ENCODE data around the gene DMRT3. TPM values are rescaled to one million over a fixed set of nuclear protein-coding genes. Genes with fewer than 3 reads are reported as not detected.

The DMRT3 gene
- total and polyA plus RNA-seq, 9 of the 15 experiments (the other 6 are each of a cell fraction or from before 2014, with no cell fraction given), result not detected

DNA sequence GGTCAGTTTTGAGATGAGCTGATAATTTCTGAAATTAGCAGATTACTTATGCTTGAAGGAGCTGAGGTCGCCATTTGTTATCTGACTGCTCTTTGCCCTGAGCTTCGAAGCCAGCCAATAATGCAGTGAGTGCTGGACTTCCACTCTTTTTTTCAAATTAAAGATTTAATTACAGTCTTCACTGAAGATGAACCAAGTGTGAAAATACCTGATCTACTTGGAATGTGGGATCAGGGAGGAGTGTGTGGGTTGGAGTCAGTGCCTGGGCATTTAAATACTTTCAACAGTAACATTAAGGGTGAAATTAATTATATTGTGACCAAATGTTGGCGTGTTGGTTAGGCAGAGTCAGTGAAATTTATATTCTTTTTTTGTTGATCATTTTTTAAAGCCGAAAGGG is 23.9 kb upstream of the DMRT3 start:
- no peak for FAIRE-seq
- no peaks in the 10 kb centered on the region for H3K27me3 ChIP-seq (ENCODE audit: control insufficient read depth in 2 of 2, insufficient read depth in 2 of 2, low read length in 2 of 2)
- H3K36me3 ChIP-seq (ENCODE audit: control insufficient read depth, insufficient read depth, low read length), result no peaks in the 10 kb centered on the region
- no peak for ATAC-seq
- TF ChIP-seq EHMT2 (IDR thresholded peaks at IDR 0.05), result no peak
- no TSS peak for BruUV-seq (replicated peaks)
- no peaks in the 10 kb centered on the region for H3K9me1 ChIP-seq (ENCODE audit: control insufficient read depth, insufficient read depth, low read length)
- no peak overlapping the region for H2AFZ ChIP-seq (ENCODE audit: low read depth, low read length)
- no peak for DNase-seq (ENCODE audit: extremely low read depth in 1 of 4, low spot score in 3 of 4)
- H4K20me1 ChIP-seq (replicated peaks; ENCODE audit: control insufficient read depth, insufficient read depth, low read length), result no peaks in the 10 kb centered on the region
- no peaks in the 10 kb centered on the region for H3K9me3 ChIP-seq (replicated peaks; ENCODE audit: control insufficient read depth, insufficient read depth, low read depth, low read length)
- WGBS (ENCODE audit: insufficient coverage, low coverage, missing lambda C conversion rate), result 4% methylated on average over 4 of the region's 4 CpGs
- in situ Hi-C loops (cut with MboI), result no loop called here
- intact Hi-C loops (cut with micrococcal nuclease), result no loop called here
- H3K9ac ChIP-seq (ENCODE audit: insufficient read depth in 1 of 2, low read depth in 2 of 2, low read length in 2 of 2), result no peak overlapping the region
- POLR2A ChIA-PET, result no interaction called here
- CTCF ChIA-PET (ENCODE audit: low intra/inter-chr PET ratio), result no interaction called here
- H3K4me2 ChIP-seq (ENCODE audit: insufficient read depth, low read length), result no peak overlapping the region
- H3K79me2 ChIP-seq (ENCODE audit: control insufficient read depth, insufficient read depth, low read length), result no peaks in the 10 kb centered on the region
- no peak overlapping the region for H3K4me3 ChIP-seq
- H3K4me1 ChIP-seq (replicated peaks in 1 of 2; ENCODE audit: control insufficient read depth in 2 of 2, insufficient read depth in 2 of 2, low read length in 2 of 2), result no peaks in the 10 kb centered on the region
- H3K27ac ChIP-seq (ENCODE audit: extremely low read depth, low read depth, low read length), result no peak overlapping the region

DNA sequence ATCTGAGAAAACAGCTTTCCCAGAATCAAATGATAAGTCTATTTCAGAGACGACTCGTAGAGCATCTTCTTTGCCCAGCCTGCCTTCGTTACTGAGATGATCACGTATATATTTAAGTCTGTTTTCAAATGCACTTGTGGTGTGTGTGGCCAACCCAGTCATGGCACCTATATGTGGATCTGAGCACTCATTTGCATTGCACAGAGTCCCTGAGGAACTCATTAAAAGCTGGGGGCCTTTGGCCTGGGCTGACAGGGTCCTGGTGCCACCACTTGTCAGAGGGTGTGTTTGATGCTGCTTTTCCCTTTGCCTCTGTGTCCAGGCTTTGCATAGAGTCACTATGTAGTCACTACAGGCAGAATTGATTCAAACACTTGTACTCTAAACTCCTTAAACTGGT is 17.4 kb upstream of the DMRT3 start:
- 1% methylated on average over 4 of the region's 4 CpGs for WGBS (ENCODE audit: insufficient coverage, low coverage, missing lambda C conversion rate)
- Histone ChIP-seq H3K4me3 (no peak overlapping the region), H3K9me3 (replicated peaks; ENCODE audit: control insufficient read depth, insufficient read depth, low read depth, low read length) (no peaks in the 10 kb centered on the region), H3K36me3 (ENCODE audit: control insufficient read depth, insufficient read depth, low read length) (no peaks in the 10 kb centered on the region), H3K4me1 (replicated peaks in 1 of 2; ENCODE audit: control insufficient read depth in 2 of 2, insufficient read depth in 2 of 2, low read length in 2 of 2) (no peaks in the 10 kb centered on the region), H3K79me2 (ENCODE audit: control insufficient read depth, insufficient read depth, low read length) (no peaks in the 10 kb centered on the region), H3K4me2 (ENCODE audit: insufficient read depth, low read length) (no peak overlapping the region), H2AFZ (ENCODE audit: low read depth, low read length) (no peak overlapping the region), H4K20me1 (replicated peaks; ENCODE audit: control insufficient read depth, insufficient read depth, low read length) (no peaks in the 10 kb centered on the region), H3K9ac (ENCODE audit: insufficient read depth in 1 of 2, low read depth in 2 of 2, low read length in 2 of 2) (no peak overlapping the region), H3K27me3 (ENCODE audit: control insufficient read depth in 2 of 2, insufficient read depth in 2 of 2, low read length in 2 of 2) (no peaks in the 10 kb centered on the region), H3K27ac (ENCODE audit: extremely low read depth, low read depth, low read length) (no peak overlapping the region), H3K9me1 (ENCODE audit: control insufficient read depth, insufficient read depth, low read length) (no peaks in the 10 kb centered on the region)
- ChIA-PET POLR2A (no interaction called here), CTCF (ENCODE audit: low intra/inter-chr PET ratio) (no interaction called here)
- no peak for TF ChIP-seq MEIS2 (IDR thresholded peaks at IDR 0.05; ENCODE audit: partially characterized antibody)
- TF ChIP-seq, protein P1, sequence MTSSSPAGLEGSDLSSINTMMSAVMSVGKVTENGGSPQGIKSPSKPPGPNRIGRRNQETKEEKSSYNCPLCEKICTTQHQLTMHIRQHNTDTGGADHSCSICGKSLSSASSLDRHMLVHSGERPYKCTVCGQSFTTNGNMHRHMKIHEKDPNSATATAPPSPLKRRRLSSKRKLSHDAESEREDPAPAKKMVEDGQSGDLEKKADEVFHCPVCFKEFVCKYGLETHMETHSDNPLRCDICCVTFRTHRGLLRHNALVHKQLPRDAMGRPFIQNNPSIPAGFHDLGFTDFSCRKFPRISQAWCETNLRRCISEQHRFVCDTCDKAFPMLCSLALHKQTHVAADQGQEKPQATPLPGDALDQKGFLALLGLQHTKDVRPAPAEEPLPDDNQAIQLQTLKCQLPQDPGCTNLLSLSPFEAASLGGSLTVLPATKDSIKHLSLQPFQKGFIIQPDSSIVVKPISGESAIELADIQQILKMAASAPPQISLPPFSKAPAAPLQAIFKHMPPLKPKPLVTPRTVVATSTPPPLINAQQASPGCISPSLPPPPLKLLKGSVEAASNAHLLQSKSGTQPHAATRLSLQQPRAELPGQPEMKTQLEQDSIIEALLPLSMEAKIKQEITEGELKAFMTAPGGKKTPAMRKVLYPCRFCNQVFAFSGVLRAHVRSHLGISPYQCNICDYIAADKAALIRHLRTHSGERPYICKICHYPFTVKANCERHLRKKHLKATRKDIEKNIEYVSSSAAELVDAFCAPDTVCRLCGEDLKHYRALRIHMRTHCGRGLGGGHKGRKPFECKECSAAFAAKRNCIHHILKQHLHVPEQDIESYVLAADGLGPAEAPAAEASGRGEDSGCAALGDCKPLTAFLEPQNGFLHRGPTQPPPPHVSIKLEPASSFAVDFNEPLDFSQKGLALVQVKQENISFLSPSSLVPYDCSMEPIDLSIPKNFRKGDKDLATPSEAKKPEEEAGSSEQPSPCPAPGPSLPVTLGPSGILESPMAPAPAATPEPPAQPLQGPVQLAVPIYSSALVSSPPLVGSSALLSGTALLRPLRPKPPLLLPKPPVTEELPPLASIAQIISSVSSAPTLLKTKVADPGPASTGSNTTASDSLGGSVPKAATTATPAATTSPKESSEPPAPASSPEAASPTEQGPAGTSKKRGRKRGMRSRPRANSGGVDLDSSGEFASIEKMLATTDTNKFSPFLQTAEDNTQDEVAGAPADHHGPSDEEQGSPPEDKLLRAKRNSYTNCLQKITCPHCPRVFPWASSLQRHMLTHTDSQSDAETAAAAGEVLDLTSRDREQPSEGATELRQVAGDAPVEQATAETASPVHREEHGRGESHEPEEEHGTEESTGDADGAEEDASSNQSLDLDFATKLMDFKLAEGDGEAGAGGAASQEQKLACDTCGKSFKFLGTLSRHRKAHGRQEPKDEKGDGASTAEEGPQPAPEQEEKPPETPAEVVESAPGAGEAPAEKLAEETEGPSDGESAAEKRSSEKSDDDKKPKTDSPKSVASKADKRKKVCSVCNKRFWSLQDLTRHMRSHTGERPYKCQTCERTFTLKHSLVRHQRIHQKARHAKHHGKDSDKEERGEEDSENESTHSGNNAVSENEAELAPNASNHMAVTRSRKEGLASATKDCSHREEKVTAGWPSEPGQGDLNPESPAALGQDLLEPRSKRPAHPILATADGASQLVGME (CRISPR knock-in tag; IDR thresholded peaks at IDR 0.05), result no peak
- TF ChIP-seq, protein P2, sequence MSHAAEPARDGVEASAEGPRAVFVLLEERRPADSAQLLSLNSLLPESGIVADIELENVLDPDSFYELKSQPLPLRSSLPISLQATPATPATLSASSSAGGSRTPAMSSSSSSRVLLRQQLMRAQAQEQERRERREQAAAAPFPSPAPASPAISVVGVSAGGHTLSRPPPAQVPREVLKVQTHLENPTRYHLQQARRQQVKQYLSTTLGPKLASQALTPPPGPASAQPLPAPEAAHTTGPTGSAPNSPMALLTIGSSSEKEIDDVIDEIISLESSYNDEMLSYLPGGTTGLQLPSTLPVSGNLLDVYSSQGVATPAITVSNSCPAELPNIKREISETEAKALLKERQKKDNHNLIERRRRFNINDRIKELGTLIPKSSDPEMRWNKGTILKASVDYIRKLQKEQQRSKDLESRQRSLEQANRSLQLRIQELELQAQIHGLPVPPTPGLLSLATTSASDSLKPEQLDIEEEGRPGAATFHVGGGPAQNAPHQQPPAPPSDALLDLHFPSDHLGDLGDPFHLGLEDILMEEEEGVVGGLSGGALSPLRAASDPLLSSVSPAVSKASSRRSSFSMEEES (CRISPR knock-in tag; IDR thresholded peaks at IDR 0.05), result no peak
- no peak for TF ChIP-seq RBM22 (IDR thresholded peaks at IDR 0.05; ENCODE audit: low read depth, low read length, poor library complexity, severe bottlenecking)
- TF ChIP-seq ZNF444 (CRISPR knock-in tag; IDR thresholded peaks at IDR 0.05), result no peak
- no TSS peak for BruUV-seq (replicated peaks)
- intact Hi-C loops (cut with micrococcal nuclease), result no loop called here
- no peak for ATAC-seq
- in situ Hi-C loops (cut with MboI), result no loop called here
- no peak for FAIRE-seq
- DNase-seq (ENCODE audit: extremely low read depth in 1 of 4, low spot score in 3 of 4), result no peak

Measured in K562 (cell line).